Stimulated activated naive CD8-positive, alpha-beta T cell treated with anti-CD3 and anti-CD28 coated beads, Interleukin-15, Interleukin-2, amounts not matched to agents 100 U/mL and 50 U/mL, for 24 hours (primary cell): Measurements from ENCODE around the gene WIPF3.
"Not testable (repeated sequence)": the region's sequence is repeated elsewhere in the genome, so short reads cannot be mapped to it uniquely, and the experiment has no call there.

Experiments
- ATAC-seq: fragments of 150-1000 bp; cut with Tn5 transposase; one replicate; pipeline ENCODE4 v1.10.0; 2021
- DNase-seq: peaks from one replicate; pipeline ENCODE4 v3.0.0; 2021

The WIPF3 gene

DNA sequence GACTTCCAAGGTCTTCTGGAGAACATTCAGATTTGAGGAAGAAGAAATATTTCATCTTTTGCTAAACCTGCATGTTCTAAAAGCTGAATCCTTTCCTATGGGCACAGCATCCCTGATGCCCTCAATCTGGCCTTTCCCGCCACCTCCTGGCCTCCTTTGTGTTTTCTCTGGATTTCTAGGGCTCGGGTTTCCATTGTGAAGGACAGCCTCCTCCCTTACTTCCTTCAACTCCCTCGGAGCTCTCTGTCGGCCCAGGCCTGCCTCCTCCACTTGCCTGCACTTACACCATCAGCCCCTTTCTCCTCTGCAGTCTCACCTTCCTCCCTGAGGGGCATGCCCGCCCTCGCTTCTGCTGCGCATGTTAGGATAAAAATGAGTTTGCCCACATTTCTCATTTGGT, 75.4 kb downstream of the WIPF3 start:
- DNase-seq (no peak), ATAC-seq (no peak)

DNA sequence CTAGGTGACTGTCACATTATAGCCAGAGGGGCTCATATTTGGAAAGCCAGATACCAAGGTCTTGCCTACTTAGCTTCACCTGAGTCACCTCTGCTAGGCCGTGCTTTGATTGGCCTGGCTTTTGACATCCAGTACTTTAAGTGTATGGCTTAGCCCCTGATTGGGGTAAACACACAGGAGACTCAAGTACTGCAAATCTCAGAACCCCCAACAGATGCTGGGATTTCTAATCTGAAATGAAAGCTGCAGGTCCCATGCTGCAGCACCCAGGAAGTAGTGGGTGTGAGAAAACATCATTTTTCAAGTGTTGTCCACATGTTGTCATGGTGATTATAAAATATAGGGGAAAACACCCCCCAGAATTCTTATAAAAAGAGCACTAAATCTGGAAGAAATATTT, 76.2 kb downstream of the WIPF3 start:
- ATAC-seq (no peak), DNase-seq (no peak)

DNA sequence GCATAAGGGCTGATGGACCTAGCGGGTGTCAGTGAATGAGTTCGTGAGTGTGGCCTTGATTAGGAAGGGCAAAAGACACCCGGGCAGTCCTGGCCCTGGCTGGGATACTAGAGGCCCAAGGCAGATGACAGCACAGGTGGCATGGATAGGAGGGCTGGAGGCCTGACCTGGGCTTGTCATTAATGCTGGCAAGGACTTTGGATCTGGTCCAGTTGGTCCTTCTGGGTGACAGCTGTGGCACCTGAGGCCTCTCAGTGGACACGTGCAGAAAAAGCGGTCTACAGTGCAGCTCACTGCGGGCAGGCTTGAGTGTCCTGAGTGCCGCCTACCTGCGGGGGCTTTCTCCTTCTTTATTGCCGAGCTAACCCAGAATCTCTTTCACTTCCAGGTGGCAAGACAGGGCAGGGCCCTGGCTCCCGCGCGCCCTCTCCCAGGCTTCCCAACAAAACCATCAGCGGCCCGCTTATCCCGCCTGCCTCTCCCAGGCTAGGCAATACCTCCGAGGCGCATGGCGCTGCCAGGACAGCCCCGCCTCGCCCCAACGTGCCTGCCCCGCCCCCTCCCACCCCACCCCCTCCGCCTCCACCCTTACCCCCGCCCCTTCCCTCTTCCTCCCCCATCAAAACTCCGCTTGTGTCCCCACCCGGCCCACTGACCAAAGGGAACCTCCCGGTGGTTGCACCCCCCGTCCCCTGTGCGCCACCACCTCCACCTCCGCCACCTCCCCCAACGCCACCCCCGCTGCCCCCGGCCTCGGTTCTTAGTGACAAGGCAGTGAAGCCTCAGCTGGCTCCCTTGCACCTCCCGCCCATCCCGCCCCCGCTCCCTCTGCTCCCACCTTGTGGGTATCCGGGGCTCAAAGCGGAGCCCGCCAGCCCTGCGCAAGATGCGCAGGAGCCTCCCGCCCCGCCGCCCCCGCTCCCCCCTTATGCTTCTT, 77.4 kb downstream of the WIPF3 start:
- ATAC-seq (no peak), DNase-seq (no peak)

DNA sequence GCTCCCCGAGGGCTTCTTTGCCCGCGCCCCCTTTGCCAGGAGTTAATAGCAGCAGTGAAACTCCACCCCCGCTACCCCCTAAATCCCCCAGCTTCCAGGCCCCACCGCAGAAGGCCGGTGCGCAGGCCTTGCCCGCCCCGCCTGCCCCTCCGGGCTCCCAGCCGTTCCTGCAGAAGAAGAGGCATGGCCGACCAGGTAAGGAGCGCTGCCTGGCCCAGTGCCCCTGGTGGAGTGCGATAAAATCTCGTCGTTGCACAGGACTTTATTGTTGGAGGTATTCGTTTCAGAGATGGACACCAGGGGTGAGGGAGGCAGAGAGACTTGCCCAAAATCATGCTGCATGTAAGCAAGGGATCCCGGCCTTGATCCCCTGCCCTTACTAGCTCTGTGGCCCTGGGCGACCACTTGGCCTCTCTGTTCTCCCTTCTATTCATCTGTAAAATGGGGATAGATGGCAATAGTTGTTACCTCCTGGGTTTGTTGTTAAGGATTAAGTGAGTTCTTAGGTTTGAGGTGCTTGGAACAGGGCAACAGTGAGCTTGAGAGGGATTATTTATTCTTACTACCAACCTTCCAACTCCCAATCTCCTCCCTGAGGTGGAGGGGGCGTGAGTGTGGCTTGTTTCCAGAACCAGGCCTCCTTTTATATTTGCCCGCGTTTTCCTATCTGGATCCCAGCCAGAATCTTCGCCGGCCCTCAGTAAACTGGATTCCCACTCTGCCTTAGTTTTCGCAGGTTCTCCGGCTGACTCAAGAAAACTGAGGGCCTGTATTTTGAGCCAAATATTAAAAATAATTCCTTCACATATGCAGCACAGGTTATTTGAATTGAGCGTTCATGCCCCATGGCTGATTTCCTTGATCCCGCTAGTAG, 78.3 kb downstream of the WIPF3 start:
- ATAC-seq: no peak
- no peak for DNase-seq

DNA sequence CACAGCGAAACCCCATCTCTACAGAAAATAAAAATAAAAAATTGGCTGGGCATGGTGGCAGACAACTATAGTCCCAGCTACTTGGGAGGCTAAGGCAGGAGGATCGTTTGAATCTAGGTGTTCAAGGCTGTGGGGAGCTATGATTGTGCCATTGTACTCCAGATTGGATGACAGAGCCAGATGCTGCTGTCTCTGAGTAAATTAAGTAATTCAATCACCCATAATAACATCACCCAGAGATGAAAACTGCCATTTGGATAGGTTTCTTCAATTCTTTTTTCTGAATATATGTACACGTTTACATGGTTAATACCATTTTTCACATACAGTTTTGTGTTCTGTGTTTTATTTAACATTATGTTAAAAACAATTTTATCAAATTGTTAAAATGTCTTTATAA, 79.3 kb downstream of the WIPF3 start:
- DNase-seq (no peak), ATAC-seq (no peak)

DNA sequence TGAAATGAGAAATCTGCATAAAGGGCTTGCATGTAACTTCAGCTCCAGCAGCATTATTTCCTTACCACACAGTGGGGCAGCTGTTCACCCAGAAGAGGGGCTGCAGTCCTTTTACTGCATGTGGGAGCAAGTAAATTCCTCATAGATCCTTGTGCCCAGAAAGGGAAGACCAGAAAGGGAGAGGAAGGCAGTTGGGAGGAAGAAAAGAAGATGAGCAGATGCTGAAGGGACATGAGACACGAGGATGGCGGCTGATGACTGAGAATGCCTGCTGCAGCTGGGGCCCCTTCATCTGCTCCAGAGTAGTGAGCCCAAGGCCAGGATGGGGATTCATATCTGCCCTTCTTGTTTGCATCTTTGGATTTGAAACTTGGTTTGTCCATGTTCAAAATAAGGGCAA, 80.5 kb downstream of the WIPF3 start:
- DNase-seq: no peak
- ATAC-seq: no peak

DNA sequence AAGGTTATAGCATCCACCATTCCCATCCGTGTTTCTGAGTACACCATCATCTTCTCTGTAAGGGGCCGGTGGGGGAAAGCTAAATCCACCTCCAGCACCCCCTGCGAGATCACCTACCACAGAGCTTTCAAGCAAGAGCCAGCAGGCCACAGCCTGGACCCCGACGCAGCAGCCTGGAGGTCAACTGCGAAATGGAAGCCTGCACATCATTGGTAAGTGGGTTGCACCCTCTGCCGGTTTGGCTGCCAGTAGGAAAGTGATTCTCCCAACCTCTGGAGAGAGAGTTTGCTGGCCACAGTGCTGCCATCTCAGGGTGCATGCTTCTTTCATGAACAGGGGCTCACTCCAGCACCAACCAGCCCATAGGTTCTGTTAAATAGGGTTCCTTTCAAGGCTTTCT, 81.7 kb downstream of the WIPF3 start:
- DNase-seq: no peak
- no peak for ATAC-seq

DNA sequence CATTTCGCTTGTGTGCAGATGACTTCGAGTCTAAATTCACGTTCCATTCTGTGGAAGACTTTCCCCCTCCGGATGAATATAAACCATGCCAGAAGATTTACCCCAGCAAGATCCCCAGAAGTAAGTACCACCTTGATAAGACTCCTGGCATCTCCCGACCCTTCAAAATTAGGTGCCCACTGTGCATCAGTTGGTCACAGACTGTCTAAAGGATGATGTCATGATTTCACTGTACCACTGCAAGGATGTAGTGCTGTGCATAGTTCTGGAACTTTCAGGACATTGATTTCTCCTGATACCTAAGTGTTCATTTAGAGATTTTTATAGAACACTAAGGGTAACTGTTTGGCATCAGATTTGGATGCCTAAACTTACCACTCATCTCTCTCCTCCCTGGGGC, 83.0 kb downstream of the WIPF3 start:
- DNase-seq (no peak), ATAC-seq (no peak)

DNA sequence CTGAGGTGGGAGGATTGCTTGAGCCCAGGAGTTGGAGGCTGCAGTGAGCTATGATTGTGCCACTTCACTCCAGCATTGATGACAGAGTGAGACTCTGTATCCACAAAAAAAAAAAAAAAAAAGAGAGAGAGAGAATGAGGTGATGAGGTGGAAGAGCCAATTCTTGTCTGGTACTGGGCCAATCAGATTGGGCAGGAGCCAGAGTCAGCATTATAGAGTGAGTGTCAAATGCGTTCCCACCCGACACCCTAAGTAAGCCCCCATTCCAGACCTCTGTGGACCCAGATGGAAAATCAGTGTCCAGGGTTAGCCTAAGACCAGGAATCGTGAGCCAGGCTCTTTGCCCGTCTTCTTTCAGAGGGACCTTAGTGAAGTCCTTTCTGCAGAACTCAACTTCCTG, 83.9 kb downstream of the WIPF3 start:
- DNase-seq (no peak), ATAC-seq (no peak)

DNA sequence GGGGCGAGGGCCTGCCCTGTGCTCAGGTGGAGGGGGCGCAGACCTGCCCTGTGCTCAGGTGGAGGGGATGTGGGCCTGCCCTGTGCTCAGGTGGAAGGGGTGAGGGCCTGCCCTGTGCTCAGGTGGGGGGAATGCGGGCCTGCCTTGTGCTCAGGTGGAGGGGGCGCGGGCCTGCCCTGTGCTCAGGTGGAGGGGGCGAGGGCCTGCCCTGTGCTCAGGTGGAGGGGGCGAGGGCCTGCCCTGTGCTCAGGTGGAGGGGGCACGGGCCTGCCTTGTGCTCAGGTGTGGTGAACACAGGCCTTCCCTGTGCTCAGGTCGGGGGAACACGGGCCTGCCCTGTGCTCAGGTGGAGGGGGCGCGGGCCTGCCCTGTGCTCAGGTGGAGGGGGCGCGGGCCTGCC, 84.5 kb downstream of the WIPF3 start:
- ATAC-seq, DNase-seq: not testable (repeated sequence)

DNA sequence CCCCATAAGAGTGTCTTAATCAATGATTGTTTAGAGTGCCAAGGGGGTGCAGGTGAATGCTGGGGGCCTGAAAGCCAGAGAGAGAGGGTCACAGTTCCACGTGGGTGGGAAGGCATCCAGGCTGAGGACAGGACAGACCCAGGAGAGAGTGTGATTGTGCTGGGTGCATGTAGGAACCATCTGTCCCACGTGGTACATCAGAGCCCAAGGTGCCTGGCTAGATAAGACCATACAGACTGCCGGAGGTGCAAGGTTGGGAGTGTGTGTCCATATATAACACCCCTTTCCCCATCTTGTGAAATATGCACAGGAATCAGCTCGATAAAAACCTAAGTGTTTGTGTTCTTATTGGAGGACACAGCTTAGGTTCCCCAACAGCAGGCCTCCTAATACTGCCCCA, 85.5 kb downstream of the WIPF3 start:
- no peak for ATAC-seq
- no peak for DNase-seq

DNA sequence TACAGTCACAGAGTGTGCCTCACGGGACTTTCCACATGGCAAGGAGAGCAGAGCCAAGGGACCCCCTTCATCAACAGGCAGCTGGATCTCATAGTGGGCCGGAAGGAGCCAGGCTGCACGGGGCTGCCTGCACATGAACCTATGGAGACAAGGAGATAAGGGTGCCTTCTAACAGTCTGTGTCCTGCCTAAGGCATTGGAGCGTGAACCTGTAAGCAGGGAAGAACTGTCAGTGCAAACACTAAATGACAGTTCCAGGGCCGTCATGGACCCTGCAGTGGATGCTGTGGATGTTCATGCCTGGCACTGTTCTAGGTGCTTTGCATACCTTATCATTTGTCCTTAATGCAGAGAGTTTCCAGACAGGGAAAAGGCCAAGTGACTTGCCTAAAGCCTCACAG, 85.9 kb downstream of the WIPF3 start:
- DNase-seq: no peak
- no peak for ATAC-seq

DNA sequence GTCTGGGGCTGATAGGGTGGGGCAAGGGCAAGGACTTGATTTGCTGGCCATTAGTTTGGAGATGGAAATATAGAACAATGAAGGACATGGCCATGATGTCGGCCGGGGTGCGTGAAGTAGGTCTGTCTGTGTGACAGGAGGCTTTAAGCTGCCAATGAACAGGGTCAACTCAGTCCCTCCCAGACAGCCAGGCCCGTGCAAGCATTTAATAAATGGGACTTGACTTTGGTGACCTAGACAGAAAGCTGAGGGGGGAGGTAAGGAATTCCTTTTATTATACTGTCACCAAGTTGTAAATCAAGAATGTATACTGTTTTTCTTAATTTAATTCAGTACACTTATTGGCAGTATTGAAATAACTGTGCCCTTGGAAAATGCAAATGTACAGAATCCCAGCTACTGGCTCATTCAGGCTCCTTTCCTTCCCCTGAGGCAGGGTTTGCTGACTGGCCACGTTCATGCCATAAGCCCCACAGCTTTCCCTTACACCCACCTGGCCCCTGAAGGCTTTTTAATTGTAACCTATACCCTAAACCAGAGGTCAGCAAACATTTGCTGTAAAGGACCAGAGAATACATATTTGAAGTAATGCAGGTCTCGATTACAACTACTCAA, 87.2 kb downstream of the WIPF3 start:
- no peak for ATAC-seq

DNA sequence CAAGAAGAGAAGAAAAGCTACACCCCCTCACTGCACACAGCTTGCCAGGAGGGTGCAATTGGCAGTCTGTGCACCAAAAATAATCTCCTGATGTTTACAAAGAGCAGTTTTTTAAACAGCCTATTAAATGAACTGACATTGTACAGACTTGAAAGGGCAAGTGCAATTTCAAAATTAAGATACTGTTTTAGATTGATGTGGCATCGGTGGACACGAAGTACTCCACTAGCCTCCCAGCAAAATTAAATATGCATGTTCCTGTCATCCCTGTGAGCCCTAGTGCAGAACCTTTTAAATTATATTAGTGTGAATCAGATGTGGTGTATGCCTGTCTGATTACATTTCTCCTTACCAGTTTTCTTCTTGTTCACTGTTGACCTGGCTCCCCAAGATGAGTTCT, 87.9 kb downstream of the WIPF3 start:
- ATAC-seq (no peak), DNase-seq (no peak)

More for the DNA sequence above, 87.2 kb downstream of the WIPF3 start:
- DNase-seq: no peak

DNA sequence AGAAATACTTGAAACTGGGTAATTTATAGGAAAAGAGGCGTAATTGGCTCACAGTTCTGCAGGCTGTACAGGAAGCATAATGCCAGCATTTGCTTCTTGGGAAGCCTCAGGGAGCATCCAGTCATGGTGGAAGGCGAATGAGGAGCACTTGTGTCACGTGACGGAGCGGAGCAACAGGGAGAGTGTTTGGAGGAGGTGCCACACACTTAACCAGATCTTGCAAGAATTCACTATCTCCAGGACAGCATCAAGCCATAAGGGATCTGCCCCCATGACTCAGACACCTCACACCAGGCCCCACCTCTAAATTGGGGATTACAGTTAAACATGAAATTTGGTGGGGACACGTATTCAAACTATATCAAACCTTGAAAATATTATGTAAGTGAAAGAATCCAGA, 89.3 kb downstream of the WIPF3 start:
- ATAC-seq: no peak

DNA sequence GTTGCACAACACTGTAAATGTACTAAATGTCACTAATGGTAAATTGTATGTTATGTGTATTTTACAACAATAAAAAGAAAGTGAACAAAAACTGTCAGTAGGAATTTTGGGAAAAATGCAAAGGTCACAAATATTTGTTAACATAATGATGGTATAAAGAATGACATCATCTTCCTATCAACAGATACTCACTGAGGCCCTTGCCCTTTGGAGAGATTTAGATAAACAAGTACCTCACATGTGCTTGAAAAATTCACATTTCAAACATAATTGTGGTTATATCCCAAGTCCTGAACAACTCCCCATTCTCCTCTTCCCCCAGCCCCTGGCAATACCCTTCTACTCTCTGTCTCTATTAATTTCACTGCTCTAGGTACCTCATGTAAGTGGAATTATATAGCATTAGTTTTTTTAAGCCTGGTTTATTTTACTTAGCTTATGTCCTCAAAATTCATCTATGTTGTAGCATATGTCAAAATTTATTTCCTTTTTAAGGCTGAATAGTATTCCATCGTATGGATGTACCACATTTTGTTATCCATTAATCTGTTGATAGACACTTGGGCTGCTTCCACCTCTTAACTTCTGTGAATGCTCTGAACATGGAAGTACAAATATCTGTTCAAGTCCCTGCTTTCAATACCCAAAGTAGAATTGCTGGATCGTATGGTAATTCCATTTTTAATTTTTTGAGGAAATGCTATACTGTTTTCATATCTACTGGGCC, 90.5 kb downstream of the WIPF3 start:
- no peak for ATAC-seq
- no peak for DNase-seq

More for the DNA sequence above, 89.3 kb downstream of the WIPF3 start:
- no peak for DNase-seq

DNA sequence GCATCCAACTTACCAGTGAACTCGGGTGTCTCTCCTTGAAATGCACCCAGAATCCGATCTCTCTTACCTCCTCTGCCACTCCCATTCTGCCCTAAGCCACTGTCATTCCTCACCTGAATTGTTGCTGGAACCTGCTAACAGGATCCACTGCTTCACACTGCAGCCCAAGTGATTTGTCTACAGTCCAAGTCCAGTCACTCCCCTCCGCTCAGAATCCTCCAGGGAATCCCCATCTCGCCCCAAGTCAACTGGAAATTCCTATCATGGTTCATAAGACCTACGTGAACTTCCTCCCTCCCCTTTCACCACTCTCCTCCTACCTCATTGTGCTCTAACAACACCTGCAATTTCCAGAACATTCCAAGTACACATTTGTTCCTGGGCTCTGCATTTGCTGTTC, 92.0 kb downstream of the WIPF3 start:
- DNase-seq: no peak
- no peak for ATAC-seq

DNA sequence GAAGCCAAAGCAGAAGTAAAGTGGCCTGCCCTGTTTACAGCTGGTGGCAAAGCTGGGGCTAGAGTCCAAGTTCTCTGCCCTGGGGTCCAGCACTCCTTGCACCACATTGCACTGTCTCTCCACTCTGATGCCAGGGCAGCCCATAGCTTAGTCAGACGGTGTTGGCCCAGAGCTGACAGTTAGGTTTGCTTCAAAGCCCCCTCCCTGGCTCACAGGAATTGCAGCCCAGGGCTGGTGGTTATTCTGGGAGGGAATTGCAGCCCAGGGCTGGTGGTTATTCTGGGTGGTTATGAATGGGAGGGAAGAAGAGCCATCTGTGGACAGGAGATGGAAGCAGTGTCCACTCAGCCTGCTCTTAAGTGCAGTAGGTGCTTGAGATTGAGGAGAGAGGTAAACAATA, 94.4 kb downstream of the WIPF3 start:
- DNase-seq: no peak
- no peak for ATAC-seq

DNA sequence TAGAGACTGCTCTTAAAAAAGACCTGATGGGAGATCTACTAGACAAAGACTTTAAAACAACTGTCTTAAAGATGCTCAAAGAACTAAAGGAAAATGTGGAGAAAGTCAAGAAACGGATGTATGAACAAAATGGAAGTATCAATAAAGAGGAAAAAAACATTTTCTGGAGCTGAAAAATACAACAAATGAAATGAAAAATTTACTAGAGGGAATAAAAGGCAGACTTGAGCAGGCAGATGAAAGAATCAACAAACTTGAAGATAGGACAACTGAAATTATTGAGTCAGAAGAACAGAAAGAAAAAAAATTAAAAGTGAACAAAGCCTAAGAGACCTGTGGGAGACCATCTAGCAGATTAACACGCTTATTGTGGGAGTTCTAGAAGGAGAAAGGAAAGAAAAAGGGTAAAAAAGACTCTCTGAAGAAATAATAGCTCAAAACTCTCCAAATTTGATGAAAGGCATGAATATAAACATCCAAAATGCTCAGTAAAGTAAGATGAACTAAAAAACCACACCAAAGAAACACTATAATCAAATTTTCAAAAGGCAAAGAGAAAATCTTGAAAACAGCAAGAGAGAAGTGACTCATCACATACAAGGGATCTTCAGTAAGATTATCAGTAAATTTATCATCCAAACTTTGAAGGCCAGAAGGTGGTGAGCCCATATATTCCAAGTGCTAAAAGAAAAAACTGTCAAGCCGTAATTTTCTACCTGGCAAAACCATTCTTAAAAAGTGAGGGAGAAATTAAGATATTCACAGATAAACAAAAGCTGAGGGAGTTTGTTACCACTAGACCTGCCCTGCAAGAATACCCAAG, 100.1 kb downstream of the WIPF3 start:
- ATAC-seq (no peak), DNase-seq (no peak)

DNA sequence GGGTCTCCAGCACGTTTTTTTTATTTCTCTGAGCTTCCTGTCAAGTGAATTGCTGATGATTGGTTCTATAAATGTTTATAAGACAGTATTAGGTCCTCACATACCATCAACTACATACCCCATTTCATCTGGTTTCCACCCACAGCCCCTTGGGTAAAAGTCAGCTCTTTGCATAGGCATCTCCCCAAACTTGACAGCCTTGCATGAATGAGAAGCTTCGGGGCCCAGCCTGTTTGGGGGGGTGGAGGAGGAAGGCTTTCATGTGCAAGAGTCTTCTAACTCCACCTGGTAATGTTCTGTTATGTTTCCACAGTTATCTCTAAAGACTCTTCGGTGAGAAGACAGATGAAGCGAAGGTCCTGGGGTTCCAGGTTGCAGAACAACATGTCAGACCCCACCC, 107.9 kb downstream of the WIPF3 start:
- no peak for ATAC-seq
- no peak for DNase-seq
